Stimulated activated CD8-positive, alpha-beta memory T cell treated with anti-CD3 and anti-CD28 coated beads, Interleukin-4, amount 100 ng/mL, for 24 hours (primary cell): ENCODE results near the gene FAM83E.
"Not testable (repeated sequence)": the region's sequence is repeated elsewhere in the genome, so short reads cannot be mapped to it uniquely, and the experiment has no call there.

ENCODE experiments used
- DNase-seq: peaks from one replicate; pipeline ENCODE4 v3.0.0-alpha.2; 2020; ENCODE audit warnings: low read depth

FAM83E gene

DNA sequence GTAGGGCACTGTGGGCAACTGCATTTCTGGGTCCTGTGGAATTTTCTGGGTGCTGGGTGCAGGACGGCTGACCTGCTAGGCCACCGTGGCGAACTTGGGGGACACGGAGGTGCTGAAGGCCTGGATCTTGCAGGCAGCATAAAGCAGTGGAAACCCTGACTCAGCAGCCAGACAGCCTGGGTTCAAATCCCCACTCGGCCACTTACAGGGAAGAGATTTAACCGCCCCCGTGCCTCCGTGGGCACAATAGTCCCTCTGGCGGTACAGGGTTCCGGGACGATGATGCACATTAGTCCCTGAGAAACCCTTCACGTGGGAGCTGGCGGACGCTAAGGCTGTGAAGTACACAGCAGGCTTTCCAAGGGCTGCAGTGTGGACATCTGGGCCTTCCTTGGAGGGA is 3.0 kb downstream of the FAM83E start:
- no peak for DNase-seq

DNA sequence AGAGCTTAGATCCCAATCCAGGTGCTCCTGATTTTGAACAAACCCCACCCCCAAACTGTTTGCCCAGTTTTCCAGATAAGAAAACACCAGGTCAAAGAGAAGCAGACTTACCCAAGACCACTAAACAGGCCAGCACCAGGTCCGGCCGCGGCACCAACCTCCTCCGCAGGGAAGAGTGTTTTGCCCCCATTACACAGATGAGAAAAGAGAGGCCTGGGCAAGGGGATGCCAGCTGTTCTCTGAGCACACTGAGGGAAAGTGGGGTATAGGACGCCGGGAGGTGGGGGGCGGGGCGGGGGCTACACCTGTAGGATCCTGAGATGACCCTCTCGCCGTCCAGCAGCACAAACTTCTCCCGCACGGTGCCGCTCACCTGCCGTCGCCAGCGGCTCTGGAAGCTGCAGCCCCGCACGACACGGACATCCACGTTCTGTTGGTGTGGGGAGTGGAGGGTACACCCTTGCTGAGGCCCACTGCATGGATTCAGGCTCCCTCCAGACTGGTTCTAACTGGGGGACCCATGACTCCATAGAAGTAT is 5.2 kb downstream of the FAM83E start:
- DNase-seq = no peak

DNA sequence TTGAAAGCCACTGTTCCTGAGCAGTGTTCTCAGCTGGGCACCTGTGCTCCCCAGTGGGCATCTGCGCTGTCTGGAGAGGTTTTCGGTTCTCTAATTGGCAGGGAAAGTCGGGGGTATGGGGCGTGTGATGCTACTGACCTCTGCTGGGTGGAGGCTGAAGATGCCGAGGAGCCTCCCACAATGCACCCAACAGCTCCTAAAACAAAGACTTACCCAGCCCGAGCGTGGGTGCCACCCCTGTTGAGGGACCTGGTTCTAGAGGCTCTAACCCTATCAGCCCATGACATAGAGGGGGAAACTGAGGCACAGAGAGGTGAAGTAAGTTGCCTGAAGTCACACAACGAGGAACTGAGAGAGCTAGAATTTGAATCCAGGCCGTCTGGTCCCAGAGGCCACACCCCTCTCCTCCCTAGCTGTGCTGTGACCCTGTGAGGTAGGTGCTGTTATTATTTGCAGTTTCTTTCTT is 6.0 kb downstream of the FAM83E start:
- DNase-seq = no peak

DNA sequence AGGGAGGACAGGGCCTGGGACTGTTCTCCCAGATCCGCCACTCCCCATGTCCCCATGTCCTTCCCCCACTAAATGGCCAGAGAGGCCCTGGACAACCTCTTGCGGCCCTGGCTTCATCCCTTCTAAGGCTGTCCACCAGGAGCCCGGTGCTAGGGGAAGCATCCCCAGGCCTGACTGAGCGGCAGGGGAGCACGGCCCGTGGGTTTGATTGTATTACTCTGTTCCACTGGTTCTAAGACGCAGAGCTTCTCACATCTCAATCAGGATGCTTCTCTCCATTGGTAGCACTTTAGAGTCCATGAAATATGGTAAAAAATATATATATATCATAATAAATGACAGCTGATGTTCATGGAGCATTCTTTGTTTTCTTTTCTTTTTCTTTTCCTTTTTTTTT is 7.5 kb downstream of the FAM83E start:
- DNase-seq = no peak

DNA sequence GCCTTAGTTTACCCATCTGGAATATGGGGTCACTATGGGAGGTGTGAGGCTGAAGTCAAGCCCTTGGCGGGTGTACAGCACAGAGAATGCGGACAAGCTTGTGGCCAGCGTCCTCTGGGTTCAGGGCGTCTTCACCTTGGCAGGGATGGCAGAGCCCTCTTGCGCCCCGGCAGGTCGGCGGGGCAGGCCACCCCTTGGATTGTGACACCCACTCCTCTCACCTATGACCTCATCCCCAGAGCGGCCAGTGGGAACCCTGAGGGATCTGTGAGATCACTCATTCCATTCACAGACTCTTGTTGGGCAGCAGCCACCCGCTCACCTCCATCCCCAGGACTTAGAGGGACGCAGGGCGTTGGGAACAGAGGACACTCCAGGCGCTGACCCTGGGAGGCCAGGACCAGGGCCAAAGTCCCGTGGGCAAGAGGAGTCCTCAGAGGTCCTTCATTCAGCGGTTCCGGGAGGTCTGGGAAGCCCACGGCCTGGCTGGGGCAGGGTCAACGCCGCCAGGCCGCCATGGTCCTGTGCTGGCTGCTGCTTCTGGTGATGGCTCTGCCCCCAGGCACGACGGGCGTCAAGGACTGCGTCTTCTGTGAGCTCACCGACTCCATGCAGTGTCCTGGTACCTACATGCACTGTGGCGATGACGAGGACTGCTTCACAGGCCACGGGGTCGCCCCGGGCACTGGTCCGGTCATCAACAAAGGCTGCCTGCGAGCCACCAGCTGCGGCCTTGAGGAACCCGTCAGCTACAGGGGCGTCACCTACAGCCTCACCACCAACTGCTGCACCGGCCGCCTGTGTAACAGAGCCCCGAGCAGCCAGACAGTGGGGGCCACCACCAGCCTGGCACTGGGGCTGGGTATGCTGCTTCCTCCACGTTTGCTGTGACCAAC is 8.2 kb downstream of the FAM83E start, which contains the start of gene SPACA4:
TSS of gene SPACA4 (plus strand) at position 280 of the 896 bp plus-strand sequence. CDS start at position 517, 237 bp downstream.
- no peak for DNase-seq

DNA sequence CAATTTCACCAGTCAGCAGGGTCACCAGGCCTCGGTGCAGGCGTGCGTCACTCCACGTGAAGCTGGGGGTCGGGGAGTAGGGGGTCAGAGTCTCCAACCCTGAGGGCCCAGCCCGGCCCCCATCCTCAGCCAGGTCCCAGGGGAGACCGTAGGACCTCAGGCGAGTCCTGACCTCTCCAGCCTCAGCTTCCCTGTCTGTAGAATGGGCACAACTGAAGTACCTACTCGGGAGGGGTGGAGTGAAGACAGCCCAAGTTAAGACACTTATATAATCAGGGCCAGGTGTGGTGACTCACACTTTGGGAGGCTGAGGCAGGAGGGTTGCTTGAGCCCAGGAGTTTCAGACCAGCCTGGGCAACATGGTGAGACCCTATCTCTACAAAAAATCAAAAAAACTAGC is 11.0 kb downstream of the FAM83E start:
- DNase-seq = no peak

GRCh38 chr19:48603449-48603848 is 11.4 kb downstream of the FAM83E start:
- no peak for DNase-seq

DNA sequence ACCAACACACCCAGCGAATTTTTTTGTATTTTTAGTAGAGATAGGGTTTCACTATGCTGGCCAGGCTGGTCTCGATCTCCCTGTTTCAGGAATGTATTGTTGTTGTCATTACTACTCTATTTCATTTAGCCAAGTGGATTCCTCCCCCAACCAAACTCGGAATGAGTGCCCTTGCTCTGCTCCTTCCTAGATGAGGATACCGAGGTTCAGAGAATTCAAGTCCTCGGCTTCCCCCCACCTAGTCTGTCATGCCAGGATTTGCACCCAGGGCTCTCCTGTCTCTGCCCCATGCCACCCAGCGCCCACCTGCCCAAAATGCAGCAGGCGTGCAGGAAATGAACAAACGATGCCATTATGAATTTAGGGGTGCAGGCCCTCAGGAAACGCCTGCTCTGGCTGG is 11.9 kb downstream of the FAM83E start:
- DNase-seq = no peak

GRCh38 chr19:48600679-48601417 is 14.0 kb downstream of the FAM83E start:
- DNase-seq = no peak

DNA sequence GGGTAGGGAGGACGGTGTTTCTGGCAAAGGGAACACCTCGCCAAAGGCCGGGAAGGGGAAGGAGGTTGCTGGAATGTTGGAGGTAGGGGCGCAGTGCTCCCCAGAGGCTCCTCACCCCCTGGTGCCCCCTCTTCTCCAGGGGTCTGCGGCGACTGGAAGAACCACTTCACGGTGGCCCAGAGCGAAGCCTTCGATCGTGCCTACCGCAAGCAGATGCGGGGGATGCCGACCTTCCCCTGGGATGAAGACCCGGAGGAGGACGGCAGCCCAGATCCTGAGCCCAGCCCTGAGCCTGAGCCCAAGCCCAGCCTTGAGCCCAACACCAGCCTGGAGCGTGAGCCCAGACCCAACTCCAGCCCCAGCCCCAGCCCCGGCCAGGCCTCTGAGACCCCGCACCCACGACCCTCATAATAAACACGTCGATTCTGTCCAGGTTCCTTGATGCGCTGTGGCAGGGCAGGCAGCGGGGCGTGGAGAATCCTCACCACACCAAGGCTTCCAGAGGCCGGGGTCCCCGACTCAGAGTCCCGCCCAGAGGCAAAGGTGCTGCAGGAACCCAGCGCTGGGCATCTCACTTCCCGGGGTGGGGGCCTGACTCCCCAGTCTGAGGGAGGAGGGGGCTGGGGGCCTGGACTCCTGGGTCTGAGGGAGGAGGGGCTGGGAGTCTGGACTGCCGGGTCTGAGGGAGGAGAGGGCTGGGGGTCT is 15.7 kb downstream of the FAM83E start:
- no peak for DNase-seq

DNA sequence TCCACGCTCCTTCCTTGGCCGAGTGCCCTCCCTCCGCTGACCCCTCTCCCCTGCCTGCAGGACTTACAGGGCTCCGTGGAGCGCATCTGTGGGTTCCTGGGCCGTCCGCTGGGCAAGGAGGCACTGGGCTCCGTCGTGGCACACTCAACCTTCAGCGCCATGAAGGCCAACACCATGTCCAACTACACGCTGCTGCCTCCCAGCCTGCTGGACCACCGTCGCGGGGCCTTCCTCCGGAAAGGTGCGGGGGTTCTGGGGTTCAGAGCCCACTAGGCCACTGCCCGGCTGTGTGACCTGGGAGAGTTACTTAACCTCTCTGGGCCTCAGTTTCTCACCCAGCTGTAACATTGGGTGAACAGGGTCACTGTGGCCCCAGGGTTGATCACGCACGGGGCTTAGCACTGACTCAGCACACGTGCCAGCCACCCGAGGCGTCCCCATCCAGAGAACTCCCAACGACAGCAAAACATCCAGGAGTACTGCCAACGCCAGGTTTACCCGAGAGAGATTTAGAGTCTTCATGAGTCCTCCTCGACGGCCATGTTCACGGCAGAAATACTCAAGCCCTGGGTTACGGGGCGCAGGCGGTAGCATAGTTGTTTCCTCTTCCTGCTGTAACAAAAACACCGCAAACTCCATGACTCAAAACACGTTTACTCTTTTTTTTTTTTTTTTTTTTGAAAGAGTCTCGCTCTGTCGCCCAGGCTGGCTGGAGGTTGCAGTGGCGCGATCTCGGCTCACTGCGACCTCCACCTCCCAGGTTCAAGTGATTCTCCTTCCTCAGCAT is 18.0 kb downstream of the FAM83E start:
- DNase-seq = no peak

- no peak for DNase-seq
Measured at GRCh38 chr19:48596237-48596636, 18.6 kb downstream of the FAM83E start.

DNA sequence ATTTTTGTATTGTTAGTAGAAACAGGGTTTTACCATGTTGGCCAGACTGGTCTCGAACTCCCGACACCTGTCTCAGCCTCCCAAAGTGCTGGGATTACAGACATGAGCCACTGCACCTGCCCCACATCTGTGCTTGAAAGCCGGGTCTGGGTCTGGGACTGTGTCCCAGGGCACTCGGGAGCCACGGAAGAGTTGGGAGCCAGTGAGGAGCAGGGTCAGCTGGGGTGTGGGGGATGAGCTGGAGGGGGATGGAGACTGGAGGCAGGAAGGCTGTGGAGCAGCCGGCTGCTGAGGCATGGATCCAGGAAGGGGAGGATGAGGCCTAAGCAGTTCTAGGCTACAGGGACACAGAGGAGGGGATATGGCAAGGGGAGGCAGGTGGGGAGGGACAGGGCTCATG is 19.0 kb downstream of the FAM83E start:
- DNase-seq = no peak

- DNase-seq = no peak
Measured at GRCh38 chr19:48595171-48595570, 19.7 kb downstream of the FAM83E start.

GRCh38 chr19:48591021-48591420 is 23.9 kb downstream of the FAM83E start:
- no peak for DNase-seq

DNA sequence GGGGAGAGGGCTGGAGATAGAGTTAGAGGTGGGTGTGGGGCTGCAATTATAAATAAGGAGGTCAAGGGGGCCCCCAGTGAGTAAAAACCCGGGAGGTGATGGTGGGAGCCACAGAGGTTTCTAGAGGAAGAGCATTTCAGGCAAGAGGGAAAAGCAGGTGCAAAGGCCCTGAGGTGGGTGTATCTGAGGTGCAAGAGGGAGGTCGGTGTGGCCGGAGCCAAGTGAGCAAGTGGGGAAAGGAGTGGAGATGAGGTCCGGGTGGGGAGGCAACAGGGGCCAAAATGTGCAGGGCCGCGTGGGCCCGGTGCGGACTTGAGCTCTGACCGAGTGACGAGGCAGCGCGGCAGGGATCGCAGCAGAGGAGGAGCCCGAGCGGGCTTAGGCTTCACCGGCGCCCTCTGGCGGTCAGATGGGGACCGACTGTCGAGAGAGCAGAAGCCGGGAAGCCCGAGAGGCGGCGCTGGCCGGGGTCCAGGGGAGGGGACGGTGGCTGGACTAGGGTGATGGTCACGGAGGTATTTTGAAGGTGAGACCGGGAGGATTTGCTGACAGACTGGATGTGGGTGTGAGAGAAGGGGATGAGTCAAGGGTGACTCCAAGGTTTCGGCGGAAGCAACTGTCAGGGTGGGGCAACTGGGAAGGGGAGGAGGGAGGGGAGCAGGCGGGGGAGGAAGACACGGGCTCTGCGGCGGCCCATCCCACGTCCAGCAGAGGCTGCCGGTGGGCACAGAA is 26.0 kb downstream of the FAM83E start:
- peak; percentile 76 for DNase-seq

GRCh38 chr19:48587387-48587786 is 27.5 kb downstream of the FAM83E start:
- DNase-seq = no peak

DNA sequence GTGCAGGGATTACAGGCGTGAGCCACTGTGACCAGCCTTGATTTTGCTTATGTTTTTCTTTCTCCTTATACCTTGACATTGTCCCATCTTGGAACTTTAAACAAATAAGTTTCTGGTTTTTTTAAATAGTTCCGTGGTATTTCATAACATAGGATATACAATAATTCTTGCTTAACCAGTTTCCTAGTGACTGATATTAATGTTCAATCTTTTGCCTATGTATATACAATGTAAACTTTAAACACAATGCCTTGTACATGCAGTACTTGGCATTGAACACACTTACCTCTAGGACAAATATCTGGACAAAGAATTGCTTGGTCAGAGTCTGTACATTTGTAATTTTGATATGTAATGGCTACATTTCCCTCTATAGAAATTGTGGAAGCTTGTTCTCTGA is 32.7 kb downstream of the FAM83E start:
- DNase-seq = no peak

DNA sequence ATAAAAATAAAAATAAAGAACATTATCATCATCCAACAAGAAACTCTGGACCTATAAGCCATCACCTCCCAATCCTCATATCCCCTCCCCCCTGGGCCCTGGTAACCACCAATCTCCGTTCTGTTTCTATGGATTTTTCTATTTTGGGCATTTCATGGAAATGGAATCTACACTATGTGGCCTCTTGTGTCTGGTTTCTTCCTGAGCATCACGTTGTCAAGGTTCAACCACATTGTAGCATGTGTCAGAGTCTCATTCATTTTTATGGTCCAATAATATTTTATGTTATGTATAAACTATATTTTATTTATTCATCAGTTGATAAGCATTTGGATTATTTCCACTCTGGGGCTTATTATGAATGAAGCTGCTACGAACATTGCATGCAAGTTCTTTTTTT is 36.0 kb downstream of the FAM83E start:
- no peak for DNase-seq

DNA sequence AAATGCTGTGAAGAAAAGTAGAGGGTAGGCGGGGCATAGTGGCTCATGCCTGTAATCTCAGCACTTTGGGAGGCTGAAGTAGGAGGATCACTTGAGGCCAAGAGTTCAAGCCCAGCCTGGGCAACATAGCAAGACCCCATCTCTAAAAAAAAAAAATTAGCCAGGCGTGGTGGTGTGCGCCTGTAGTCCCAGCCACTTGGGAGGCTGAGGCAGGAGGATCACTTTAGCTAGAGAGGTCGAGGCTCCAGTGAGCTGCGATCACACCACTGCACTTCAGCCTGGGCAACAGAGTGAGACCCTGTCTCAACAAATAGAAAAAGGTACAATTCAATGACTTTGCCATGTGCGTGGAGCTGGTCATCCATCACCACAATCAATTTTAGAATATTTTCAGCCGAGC is 37.0 kb downstream of the FAM83E start:
- not testable (repeated sequence) for DNase-seq
